ENCODE results near the gene ZNF710. TPM values are rescaled to one million over a fixed set of nuclear protein-coding genes. Genes with fewer than 3 reads are reported as not detected.

The ZNF710 gene
- total RNA-seq, 4 donors from 2014 or later: 6.6 to 13.8 (median 10.1) TPM

GRCh38 chr15:90001683-90002427 lies 731 bp downstream of the ZNF710 start:
- peak overlapping the region; percentile 87 to 97 (median 90) for H3K4me3 ChIP-seq
- peak overlapping the region; percentile 88 to 93 (median 90) for H3K27ac ChIP-seq (replicated peaks in 1 of 4)
- no peaks in the 10 kb centered on the region for H3K9me3 ChIP-seq
- DNase-seq (ENCODE audit: extremely low spot score): no peak
- H3K4me1 ChIP-seq: peaks cover 26 to 63% (median 61%) of the 10 kb centered on the region in 4 donors
- TF ChIP-seq POLR2AphosphoS5 (IDR thresholded peaks at IDR 0.05): no peak
- H3K27me3 ChIP-seq: no peaks in the 10 kb centered on the region
- intact Hi-C loops (cut with DNase I): loop anchor here (5.0 kb wide), 1 partner anchor 65 kb away; no protein-coding TSS in a partner anchor
- 0% methylated on average over 15 of the region's 89 CpGs for WGBS
- H3K36me3 ChIP-seq: no peaks in the 10 kb centered on the region

DNA sequence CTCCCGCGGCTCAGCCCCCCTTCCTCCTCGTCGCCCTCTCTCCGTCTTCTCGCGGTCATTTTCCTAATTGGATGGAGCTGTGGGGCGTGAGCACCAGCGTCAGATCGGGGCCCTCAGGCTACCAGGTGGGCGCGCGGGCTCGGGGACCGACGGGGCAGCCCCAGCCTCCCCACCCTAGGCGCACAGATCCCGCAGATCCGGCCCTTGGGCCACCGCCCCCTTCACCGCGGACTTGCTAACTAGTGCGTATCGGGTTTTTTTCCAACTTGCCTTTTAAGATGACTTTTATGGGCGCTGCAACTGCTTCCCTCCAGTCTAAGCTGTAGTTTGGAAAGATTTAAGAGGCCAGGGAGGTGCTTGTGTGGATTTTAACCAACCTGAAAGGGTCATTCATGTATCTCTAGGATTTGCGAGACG lies 1.3 kb downstream of the ZNF710 start:
- peak overlapping the region; percentile 88 to 93 (median 90) for H3K27ac ChIP-seq (replicated peaks in 1 of 4)
- no peaks in the 10 kb centered on the region for H3K9me3 ChIP-seq
- peak overlapping the region; percentile 87 to 97 (median 90) for H3K4me3 ChIP-seq
- TF ChIP-seq POLR2AphosphoS5 (IDR thresholded peaks at IDR 0.05) (peak; percentile 27 to 33), EP300 (IDR thresholded peaks at IDR 0.05) (no peak), POLR2A (IDR thresholded peaks at IDR 0.05; ENCODE audit: low read depth) (no peak)
- TF ChIP-seq, protein P1, sequence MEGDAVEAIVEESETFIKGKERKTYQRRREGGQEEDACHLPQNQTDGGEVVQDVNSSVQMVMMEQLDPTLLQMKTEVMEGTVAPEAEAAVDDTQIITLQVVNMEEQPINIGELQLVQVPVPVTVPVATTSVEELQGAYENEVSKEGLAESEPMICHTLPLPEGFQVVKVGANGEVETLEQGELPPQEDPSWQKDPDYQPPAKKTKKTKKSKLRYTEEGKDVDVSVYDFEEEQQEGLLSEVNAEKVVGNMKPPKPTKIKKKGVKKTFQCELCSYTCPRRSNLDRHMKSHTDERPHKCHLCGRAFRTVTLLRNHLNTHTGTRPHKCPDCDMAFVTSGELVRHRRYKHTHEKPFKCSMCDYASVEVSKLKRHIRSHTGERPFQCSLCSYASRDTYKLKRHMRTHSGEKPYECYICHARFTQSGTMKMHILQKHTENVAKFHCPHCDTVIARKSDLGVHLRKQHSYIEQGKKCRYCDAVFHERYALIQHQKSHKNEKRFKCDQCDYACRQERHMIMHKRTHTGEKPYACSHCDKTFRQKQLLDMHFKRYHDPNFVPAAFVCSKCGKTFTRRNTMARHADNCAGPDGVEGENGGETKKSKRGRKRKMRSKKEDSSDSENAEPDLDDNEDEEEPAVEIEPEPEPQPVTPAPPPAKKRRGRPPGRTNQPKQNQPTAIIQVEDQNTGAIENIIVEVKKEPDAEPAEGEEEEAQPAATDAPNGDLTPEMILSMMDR (IDR thresholded peaks at IDR 0.05): no peak
- H3K4me1 ChIP-seq: peaks cover 26 to 68% (median 64%) of the 10 kb centered on the region in 4 donors
- WGBS: 12% methylated on average over 8 of the region's 27 CpGs
- H3K36me3 ChIP-seq: no peaks in the 10 kb centered on the region
- no peaks in the 10 kb centered on the region for H3K27me3 ChIP-seq
- intact Hi-C loops (cut with DNase I): loop anchor here (5.0 kb wide), 1 partner anchor 65 kb away; no protein-coding TSS in a partner anchor
- DNase-seq (ENCODE audit: extremely low spot score): no peak

DNA sequence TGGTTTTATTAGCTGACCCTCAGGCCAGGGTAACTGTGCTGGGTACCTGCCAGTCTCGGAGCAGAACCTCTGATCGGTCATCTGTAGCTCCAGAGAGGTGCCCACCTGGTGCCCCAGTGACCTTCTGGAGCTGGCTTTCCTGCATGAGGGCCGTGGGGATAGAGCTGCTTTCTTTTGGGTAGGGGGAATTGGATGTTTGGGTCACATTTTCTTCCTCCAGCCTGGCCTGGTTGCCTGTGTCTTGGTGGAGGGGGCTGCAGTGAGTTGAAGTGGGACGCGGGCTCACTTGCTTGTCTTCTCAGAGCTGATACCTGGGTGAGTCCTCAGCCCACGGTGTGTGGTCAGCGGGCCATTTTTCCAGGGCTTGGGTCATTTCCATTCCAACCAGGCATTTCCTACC lies 2.6 kb downstream of the ZNF710 start:
- Histone ChIP-seq H3K9me3 (no peaks in the 10 kb centered on the region), H3K27ac (replicated peaks in 1 of 4) (peak overlapping the region; percentile 66 to 93 (median 82)), H3K4me1 (peaks cover 26 to 71% (median 64%) of the 10 kb centered on the region in 4 donors), H3K4me3 (no peak overlapping the region), H3K36me3 (no peaks in the 10 kb centered on the region), H3K27me3 (no peaks in the 10 kb centered on the region)
- 87% methylated on average over 7 of the region's 7 CpGs for WGBS
- DNase-seq (ENCODE audit: extremely low spot score): no peak
- TF ChIP-seq POLR2AphosphoS5 (IDR thresholded peaks at IDR 0.05) (no peak), POLR2A (IDR thresholded peaks at IDR 0.05; ENCODE audit: low read depth) (no peak), EP300 (IDR thresholded peaks at IDR 0.05) (no peak)
- TF ChIP-seq, protein P1 (IDR thresholded peaks at IDR 0.05): no peak
- intact Hi-C loops (cut with DNase I): loop anchor here (5.0 kb wide), 1 partner anchor 64 kb away; no protein-coding TSS in a partner anchor

GRCh38 chr15:90004252-90004651 lies 3.1 kb downstream of the ZNF710 start:
- intact Hi-C loops (cut with DNase I): loop anchor here (5.0 kb wide), 1 partner anchor 63 kb away; no protein-coding TSS in a partner anchor
- Histone ChIP-seq H3K9me3 (no peaks in the 10 kb centered on the region), H3K27me3 (no peaks in the 10 kb centered on the region), H3K4me3 (no peak overlapping the region), H3K27ac (replicated peaks in 1 of 4) (peak overlapping the region; percentile 66 to 93 (median 82)), H3K36me3 (no peaks in the 10 kb centered on the region), H3K4me1 (peaks cover 26 to 71% (median 62%) of the 10 kb centered on the region in 4 donors)
- WGBS: 69% methylated on average over 5 of the region's 5 CpGs
- DNase-seq (ENCODE audit: extremely low spot score): no peak
- TF ChIP-seq POLR2A (IDR thresholded peaks at IDR 0.05; ENCODE audit: low read depth): no peak
- TF ChIP-seq, protein P1 (IDR thresholded peaks at IDR 0.05): no peak
- TF ChIP-seq EP300 (IDR thresholded peaks at IDR 0.05): no peak
- TF ChIP-seq POLR2AphosphoS5 (IDR thresholded peaks at IDR 0.05): no peak

GRCh38 chr15:90004671-90005070 lies 3.5 kb downstream of the ZNF710 start:
- intact Hi-C loops (cut with DNase I): loop anchor here (5.0 kb wide), 1 partner anchor 63 kb away; no protein-coding TSS in a partner anchor
- TF ChIP-seq EP300 (IDR thresholded peaks at IDR 0.05): no peak
- peak in 1 of 2 donors; percentile 75 for TF ChIP-seq POLR2AphosphoS5 (IDR thresholded peaks at IDR 0.05)

More at GRCh38 chr15:90004671-90005070, 3.5 kb downstream of the ZNF710 start:
- H3K27ac ChIP-seq (replicated peaks in 1 of 4): peak overlapping the region; percentile 66 to 93 (median 82)
- DNase-seq (ENCODE audit: extremely low spot score): no peak
- 60% methylated on average over 8 of the region's 8 CpGs for WGBS
- H3K9me3 ChIP-seq: no peaks in the 10 kb centered on the region
- H3K4me3 ChIP-seq: no peak overlapping the region
- H3K4me1 ChIP-seq: peaks cover 26 to 69% (median 58%) of the 10 kb centered on the region in 4 donors
- H3K36me3 ChIP-seq: no peaks in the 10 kb centered on the region
- H3K27me3 ChIP-seq: no peaks in the 10 kb centered on the region

All from esophagus muscularis mucosa (tissue), 4 donors.